Dermis microvascular lymphatic vessel endothelial cell (primary cell): ENCODE measurements around the gene CLCA4. TPM values are rescaled to one million over a fixed set of nuclear protein-coding genes. Genes with fewer than 3 reads are reported as not detected.

ENCODE experiments used
- DNase-seq, 2 donors: peaks; one replicate each; pipeline versions ENCODE4 v3.0.0 to v3.0.0-alpha.2; 2010; ENCODE audit warnings: low read depth in 2 of 2
- total RNA-seq: library from RNA; depleted of rRNA; stranded (reverse); fragments of >200 nt; gene quantifications from 2 replicates; pipeline ENCODE4 v1.2.1, GENCODE V29; 2014

The CLCA4 gene
- total RNA-seq, 1 donor from 2014 or later, result not detected

DNA sequence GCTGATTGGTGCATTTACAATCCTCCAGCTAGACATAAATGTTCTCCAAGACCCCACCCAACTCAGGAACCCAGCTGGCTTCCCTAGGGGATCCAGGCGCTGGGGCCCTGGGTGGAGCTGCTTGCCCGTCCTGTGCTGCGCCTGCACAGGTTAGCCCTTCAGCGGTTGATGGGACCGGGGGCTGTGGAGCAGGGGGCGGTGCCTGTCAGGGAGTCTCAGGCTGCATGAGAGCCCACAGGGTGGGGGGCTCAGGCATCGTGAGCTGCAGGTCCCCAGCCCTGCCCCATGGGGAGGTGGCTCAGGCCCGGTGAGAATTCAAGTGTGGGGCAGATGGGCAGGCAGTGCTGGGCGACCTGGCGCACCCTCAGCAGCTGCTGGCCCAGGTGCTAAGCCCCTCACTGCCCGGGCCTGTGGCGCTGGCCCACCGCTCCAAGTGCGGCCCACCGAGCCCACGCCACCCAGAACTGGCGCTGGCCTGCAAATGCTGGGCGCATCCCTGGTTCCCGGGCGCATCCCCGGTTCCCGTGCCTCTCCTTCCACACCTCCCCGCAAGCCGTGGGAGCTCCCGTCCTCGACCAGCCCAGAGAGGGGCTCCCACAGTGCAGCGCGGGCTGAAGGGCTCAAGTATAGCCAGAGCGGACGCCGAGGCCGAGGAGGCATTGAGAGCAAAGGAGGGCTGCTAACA, 23.1 kb upstream of the CLCA4 start:
- no peak for DNase-seq

DNA sequence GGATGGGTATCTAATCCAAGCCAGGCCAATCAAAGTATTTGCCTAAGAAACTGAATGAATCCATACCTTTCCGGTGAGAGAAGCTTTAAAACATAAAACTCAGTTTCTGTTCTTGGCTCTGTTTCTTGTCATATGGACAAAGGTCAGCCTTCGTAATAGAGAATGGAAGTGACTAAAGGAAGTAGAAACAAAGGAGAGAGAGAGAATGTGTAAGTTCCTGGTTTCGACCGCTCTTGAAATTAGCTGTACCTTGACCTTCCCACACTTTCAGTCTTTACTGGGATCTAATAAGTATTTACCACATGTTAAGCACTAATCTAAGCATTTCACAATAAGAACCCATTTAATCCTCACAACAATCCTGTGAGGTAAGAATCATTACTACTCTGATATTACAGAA, 19.6 kb upstream of the CLCA4 start:
- peak; percentile 55 to 75 for DNase-seq

DNA sequence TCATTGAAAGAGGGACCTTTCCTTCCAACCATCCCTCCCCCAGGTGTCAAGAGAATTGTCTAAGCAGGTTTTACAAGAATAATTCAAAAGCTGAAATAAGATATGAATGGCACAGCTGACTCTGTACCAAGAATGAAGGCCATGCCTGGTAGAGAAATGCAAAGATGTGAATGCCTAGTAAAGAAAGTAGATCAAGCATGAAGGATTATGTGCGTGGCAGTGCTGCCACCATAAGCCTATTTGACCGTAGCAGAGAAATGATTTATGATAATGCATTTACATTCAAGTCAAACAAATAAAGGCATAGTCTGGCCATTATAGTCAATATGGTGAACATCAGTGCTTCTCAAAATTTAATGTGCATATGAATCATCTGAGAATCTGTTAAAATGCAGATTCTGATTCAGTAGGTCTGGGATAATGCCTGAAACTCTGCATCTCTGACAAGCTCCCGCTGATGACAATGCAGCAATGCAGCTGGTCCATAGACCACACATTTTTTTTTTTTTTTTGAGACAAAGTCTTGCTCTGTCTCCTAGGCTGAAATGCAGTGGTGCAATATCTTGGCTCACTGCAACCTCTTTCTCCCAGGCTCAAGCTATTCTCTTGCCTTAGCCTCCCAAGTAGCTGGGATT, 16.6 kb upstream of the CLCA4 start:
- no peak for DNase-seq

DNA sequence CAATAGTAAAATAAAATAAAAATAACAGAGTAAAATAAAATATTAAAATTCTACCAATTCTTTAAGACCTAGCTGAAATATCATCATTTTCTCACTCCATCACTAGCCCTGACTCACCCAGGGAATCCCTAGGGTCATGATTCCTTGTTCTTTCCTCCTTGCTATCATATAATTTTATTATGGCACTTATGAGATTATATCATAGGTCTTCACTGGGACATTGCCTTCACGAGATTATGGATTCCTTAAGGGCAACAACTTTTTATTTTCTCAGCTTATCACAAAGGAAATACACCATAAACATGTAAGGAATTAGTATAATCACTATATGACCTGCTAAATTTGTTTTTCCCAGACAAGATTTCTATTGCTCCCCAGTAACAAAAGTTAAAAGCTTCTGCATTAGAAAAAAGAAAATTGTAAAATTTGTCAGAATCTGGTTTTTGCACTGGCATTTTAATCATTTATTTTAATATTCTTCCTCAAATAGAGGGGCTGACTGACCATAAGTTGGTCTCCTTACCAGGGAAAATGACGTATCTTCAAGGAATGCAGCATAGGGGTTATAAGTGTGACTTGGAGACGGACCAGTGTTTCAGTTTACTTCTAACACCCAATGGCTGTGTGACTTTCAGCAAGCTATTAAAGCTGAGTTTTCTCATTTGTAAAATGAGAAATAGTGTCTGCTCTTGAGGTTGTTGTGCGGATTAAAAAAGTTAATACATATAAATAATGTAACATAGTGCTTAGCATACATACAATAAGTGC, 8.8 kb upstream of the CLCA4 start:
- DNase-seq, result no peak

DNA sequence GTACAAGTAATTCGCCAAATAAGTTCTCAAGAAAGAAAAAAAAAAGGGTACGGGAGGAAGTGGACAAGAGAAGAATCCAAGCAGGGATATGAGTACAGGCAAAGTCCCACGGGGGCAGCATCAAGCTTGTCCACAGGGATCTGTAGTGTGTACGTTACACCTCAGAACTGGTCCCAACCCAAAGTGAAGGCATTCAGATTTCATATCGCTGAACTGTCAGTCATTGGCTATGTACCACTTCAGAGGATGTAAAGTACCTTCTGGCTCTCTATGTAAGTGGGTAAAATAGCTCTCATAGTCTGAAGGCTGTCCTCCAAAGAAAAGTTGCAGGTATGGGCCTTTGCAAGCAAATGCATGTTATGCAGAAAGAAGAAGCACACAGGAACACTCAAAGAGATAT, 8.1 kb upstream of the CLCA4 start:
- DNase-seq, result no peak

DNA sequence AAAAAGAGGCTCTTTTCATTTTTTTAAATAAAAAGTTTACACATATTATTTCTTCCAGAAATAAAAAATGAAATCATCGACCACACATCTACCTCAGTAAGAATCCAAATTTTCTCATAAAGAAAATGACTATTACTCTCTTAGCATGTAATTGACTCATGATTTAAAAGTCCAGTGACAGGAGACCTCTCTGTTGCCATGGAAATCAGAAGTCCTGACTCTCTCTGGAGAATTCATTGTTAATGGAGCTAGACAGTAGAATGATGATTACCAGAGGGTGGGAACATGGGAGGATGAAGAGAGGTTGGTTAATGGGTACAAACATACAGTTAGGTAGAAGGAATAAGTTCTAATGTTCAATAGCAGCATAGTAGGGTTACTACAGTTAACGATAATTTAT, 5.0 kb upstream of the CLCA4 start:
- DNase-seq, result no peak

DNA sequence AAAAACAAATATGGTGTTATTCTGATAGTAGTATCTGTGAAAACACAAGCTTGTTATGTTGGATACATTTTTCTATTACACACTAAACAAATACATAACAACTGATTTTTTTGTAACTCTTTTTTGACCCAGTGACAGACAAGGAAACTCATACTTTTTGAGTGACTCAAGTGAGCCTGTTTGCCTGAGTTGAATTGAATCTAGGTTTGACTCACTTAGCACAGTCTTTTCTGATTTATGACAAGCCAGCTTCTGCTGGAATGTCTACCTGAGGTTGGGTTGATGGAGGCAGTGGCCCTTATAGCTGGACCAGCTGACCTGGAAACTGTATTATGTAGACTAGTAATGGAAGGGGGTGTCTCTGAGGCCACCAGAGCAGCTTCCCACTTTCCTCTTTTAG, 4.2 kb upstream of the CLCA4 start:
- DNase-seq, result no peak

DNA sequence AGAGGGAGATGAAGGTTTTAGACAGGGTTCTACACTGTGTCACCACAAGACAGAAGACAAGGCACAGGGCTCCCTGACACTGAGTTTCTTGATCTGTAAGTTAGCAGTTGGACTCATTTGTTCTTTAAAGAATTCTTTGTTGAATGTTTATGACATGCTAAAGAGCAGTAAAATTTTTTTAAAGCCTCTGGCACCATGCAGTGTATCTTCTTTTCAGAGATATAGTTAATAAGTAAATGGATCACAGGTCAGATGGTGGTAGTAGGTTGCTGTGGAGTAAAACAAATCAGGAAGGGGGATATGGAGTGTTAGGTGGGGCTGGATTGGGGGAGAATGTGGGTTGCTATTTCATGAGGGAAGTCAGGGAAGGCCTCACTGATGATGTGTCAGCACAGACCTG, 2.0 kb downstream of the CLCA4 start:
- no peak for DNase-seq

DNA sequence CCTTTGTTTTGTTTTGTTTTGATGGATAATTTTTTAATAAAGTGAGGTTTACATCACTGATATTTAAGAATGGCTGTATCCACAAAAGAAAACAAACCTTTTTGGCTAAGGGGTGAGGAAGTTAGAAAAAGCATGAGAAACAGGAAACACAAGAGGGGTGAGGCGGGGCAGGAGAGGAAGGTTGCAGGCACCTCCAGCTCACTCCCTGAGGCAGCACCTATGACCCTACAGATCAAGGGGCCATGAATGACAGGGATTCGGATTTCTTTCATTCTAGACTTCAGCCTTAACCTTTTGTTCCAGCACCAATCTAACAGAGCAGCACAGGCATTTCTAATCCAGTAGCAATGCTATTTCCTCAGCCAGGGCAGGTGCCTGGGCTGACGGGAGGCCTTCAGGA, 4.4 kb downstream of the CLCA4 start:
- DNase-seq, result no peak

DNA sequence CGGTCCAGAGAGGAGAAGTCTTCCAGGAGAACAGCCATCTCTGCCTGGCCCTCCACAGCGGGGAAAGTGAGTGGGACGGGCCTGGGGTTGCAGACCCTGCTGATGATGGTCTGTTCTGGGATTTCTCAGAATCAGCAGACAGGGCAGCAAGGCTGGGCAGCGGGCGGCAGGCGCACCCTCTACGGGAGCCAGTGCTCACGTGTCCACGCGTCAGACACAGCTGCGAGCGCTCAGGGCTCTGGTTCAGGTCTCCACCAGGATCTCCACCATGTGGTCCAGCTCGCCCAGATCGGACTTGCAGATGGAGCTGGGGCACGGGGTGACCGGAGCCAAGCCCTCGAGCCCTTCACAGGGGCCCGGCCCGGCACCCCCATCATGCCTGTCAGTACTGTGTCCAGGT, 5.5 kb downstream of the CLCA4 start:
- no peak for DNase-seq

DNA sequence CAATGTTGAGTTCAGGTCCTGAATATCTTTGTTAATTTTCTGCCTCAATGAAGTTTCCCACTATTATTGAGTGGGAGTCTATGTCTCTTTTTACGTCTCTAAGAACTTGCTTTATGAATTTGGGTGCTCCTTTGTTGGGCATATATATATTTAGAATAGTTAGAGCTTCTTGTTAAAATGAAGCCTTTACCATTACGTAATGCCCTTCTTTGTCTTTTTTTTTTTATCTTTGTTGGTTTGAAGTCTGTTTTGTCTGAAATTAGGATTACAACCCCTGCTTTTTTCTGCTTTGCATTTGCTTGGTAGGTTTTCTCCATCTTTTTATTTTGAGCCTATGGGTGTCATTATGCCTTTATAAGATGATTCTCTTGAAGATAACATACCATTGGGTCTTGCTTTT, 10.9 kb downstream of the CLCA4 start:
- no peak for DNase-seq

DNA sequence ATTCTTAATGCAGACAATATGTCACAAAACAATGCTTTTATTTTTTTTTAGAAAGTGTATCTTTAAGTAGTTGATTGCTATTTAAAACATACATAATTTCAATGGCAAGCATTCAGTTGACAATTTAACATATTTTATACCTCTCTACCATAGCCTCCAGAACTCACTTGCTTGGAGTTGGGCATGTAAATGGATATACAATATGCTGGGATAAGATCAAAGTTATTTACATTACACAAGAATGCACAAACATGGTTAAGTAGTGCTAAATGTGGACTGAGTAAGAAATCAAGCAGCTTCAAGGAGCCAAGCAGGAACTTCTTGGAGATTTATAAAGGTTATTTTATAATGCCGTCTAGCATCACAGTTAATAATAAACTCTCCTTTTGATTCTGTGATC, 17.0 kb downstream of the CLCA4 start:
- no peak for DNase-seq

DNA sequence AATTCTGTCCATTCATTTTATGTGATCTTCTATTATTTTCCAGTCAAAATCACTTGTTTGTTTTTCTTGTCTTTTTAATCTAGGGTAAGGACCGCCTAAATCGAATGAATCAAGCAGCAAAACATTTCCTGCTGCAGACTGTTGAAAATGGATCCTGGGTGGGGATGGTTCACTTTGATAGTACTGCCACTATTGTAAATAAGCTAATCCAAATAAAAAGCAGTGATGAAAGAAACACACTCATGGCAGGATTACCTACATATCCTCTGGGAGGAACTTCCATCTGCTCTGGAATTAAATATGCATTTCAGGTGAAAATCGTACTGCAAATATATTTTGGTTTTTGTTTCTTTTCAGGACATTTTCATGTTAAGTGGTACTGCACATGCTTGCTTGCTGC, 20.5 kb downstream of the CLCA4 start:
- DNase-seq, result no peak

DNA sequence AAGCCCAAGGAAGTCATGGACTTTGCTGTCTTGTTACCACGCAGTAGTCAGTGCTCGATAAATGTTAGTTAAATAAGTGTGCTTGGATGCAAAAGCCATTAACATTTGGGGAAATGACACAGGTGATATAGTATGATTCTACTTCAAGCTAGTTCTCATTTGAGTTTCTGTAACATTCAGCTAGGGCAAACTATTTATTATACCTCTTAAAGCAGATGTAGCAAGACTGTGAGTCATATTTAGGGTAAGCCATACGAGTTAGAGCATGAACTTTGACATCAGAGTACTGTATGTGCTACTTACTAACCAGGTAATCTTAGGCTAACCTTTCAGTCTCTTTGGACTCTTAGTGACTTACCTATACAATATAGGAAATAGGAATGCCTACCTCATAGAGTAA, 21.0 kb downstream of the CLCA4 start:
- no peak for DNase-seq

DNA sequence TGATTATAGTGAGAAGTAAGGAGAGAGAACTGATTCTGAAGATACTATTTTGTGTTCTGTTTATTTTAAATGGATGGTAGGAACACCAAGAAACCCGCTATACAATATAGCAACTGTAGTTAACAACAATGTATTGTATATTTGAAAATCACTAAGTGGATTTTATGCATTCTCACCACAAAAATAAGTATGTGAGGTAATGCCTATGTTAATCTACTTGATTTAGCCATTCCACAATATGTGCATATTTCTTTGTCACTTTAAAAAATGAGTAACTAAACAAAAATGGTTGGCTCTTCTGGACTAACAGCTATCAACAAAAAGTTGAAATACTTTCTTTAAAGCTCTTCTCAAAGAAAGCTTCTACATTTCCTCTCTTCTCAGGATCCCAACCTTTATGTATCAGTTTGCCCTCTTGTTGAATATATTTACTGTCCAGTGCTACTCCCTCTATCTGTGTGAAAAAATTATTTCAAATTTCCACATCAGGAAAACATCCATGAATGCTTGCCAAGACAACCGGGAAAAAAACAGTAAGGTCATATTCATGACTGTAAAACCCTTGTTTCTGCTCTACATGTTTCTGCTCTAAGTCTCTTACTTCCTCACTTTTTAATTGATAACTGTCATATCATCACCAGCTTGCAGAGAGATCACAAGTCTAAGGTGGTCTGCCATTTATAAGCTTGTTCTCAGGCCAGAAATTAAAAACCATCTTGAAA, 27.0 kb downstream of the CLCA4 start:
- no peak for DNase-seq

DNA sequence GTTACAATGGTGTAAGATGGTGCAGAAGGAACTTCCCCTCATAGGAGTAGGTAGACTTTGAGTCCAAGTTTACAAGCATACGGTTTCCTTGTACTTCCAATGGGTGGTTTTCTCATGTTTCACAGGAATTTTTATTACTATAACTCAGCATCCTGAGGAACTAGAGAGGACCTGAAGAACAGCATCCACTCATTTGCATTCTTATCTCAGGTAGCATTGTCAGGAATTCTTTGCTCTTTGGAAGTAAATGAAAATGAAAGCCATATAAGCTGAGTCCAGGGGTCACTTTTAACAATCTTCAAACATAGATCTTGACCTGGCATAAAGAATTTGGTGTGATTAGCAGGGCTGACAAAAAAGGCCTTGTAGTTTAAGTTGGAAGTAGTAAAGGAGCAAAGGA, 34.4 kb downstream of the CLCA4 start:
- DNase-seq, result no peak

DNA sequence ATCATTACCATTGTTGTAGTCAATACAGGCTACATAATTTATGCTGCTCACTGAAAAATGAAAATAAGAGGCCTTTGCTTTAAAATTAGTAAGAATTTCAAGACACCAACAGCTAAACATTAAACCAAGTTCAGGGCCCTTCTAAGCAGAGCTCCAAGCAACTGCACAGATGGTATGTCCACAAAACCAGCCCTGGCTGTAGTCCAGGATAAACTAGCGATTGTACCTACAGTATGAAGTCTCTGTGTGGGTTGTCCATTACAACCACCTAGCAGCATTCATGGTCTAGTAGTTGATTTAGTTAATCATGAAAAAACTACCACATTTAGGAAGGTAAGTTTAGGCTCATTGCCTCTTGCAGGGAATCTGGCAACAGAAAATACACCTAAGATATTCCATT, 35.3 kb downstream of the CLCA4 start:
- no peak for DNase-seq

DNA sequence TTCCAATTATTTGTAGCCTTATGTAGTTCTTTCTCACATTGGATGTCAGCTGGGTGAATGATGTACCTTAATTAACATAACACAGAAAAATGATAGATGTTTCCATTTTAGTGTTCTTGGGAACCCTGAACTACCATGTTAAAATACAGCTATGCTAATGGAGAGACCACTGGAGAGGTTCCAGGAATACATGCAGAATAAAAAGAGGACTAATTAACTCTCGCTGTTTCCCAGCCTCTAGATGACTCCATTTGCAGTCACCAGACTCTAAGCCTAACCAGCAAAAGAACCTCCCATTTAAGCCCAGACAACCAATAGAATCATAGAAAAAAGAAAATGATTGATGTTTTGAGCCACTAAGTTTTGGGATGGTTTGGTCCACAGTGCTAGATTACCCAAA, 36.2 kb downstream of the CLCA4 start:
- DNase-seq, result no peak

DNA sequence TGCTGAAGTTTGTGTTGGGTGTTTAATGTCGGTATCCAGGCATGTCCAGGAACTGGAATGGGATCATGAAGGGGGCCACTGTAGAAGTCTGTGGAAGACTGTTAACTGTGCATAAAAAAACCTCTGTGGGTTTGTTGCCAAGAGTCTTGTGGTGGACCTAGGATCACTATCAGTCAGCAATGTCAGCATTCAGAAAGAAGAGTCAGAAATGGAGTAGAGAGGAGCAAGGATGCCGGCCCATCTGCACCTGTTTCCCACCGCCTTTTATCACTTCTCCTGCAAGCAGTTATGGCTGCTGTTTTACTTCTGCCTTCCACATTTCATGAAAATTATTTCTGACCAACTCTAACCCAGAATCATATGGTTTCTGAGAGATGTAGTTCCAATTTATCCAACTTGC, 36.7 kb downstream of the CLCA4 start:
- DNase-seq, result no peak

DNA sequence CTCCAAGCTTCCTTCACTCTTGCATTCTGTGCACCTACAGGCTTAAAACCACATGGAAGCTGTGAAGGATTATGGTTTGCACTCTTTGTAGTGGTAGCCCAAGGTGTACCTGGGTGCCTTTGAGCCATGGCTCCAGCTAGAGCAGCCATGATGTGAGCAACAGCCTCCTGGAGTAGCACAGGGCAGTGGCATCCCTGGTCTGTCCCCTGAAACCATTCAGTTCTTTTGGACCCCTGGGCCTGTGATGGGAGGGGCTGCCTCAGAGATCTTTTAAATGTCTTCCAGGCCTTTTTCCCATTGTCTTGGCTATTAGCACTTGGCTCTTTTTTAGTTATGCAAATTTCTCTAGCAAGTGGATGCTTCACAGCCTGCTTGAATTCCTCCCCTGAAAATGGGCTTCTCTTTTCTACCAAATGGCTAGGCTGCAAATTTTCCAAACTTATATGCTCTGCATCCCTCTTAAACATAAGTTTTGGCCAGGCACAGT, 47.4 kb downstream of the CLCA4 start:
- no peak for DNase-seq

DNA sequence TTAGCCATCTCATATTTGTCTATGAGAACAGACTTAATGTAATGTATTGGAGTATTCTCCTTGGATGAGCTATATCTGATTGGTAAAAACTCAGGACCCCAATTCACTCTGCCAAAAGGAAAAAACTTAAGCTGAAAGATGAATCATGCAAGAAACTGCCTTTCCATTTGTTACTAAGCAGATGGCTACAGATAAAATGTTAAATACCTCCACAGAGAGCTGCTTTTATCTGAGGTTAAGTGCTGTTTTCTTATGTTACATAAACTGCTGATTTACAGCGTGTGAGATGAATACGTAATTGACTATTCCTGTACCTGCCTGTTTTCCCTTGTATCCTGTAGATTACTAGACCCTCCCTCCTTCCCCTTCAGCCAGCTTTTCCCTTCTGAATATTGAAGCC, 49.3 kb downstream of the CLCA4 start:
- no peak for DNase-seq

DNA sequence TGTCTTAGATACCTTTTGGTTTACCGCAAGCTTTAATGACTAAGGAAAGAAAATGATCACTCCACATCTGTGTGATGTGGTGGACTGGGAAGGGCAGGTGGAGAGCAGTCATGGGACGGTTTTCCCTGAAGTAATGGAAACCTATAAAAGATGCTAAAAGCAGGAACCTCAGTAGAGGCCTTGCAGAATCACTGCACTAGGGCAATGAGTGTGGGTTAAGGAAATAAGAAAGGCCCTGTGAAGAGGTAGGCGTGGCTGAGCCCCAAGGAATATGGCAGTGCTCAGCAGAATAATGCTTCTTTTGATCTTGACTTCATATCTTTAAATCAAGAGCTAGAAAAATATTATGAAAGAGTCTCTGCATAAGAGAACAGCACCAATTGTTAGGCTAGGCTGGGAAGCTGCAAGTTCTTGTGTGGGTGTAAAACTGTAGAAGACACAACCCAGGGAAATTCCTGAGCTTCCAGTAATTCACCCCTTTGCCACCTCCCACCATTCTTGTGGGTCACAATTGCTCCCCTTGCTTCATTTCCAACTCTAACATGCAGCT, 49.9 kb downstream of the CLCA4 start:
- DNase-seq, result no peak
